ENCODE data around the gene OR2G3.

- TF ChIP-seq CTCF (IDR thresholded peaks at IDR 0.05) (no peak), USF2 (IDR thresholded peaks at IDR 0.05) (no peak), JUN (IDR thresholded peaks at IDR 0.05) (no peak), CHD4 (IDR thresholded peaks at IDR 0.05; ENCODE audit: borderline replicate concordance) (no peak), POLR2A (IDR thresholded peaks at IDR 0.05; ENCODE audit: low read length) (no peak), MAX (IDR thresholded peaks at IDR 0.05) (no peak), ATOH8 (CRISPR knock-in tag; IDR thresholded peaks at IDR 0.05; ENCODE audit: low read depth) (no peak)
Measured at GRCh38 chr1:247562198-247562597, 43.2 kb upstream of the OR2G3 start.
